Fibroblast of lung (primary cell): ENCODE measurements around the gene RPA3. TPM values are rescaled to one million over a fixed set of nuclear protein-coding genes. Genes with fewer than 3 reads are reported as not detected.

ENCODE experiments used
- DNase-seq, 2 donors: peaks; one replicate each; pipeline versions ENCODE4 v3.0.0 to v3.0.0-alpha.2; 2010; ENCODE audit warnings: low read depth in 2 of 2
- H2AFZ ChIP-seq: 2 replicates; pipeline ENCODE4 v1.5.1; 2012; ENCODE audit warnings: low read length, control low read depth, inconsistent platforms
- H3K27ac ChIP-seq: 2 replicates; pipeline ENCODE4 v1.5.1; 2011; ENCODE audit warnings: low read length, control low read depth; ENCODE audit not compliant: insufficient read depth
- H3K27me3 ChIP-seq: 2 replicates; pipeline ENCODE4 v1.5.1; 2011; ENCODE audit warnings: mild to moderate bottlenecking, low read length; ENCODE audit not compliant: control insufficient read depth, insufficient read depth
- H3K36me3 ChIP-seq: 2 replicates; pipeline ENCODE4 v1.5.1; 2011; ENCODE audit warnings: low read length; ENCODE audit not compliant: control insufficient read depth, insufficient read depth
- H3K4me1 ChIP-seq: 2 replicates; pipeline ENCODE4 v1.5.1; 2011; ENCODE audit warnings: low read length; ENCODE audit not compliant: control insufficient read depth, insufficient read depth; ENCODE audit errors: extremely low read depth
- H3K4me2 ChIP-seq: 2 replicates; pipeline ENCODE4 v1.5.1; 2011; ENCODE audit warnings: low read length, control low read depth; ENCODE audit not compliant: insufficient read depth; ENCODE audit errors: extremely low read depth
- H3K4me3 ChIP-seq, 4 experiments: fragments of 200-600 bp in 1 of 4; sonication (generic) in 1 of 4; replicated peaks in 1 of 4; 2 replicates each; pipeline ENCODE4 v1.5.1; 2011 to 2016; ENCODE audit warnings: low read length in 4 of 4, low read depth in 3 of 4, mild to moderate bottlenecking in 3 of 4, control low read depth in 2 of 4, inconsistent platforms in 1 of 4, mixed read lengths in 1 of 4; ENCODE audit not compliant: insufficient read depth in 1 of 4; ENCODE audit errors: control extremely low read depth in 1 of 4
- H3K79me2 ChIP-seq: 2 replicates; pipeline ENCODE4 v1.5.1; 2012; ENCODE audit warnings: mild to moderate bottlenecking, low read length, inconsistent platforms; ENCODE audit not compliant: control insufficient read depth, insufficient read depth
- H3K9ac ChIP-seq: 2 replicates; pipeline ENCODE4 v1.5.1; 2011; ENCODE audit warnings: mild to moderate bottlenecking, low read length, control low read depth; ENCODE audit not compliant: insufficient read depth
- H3K9me3 ChIP-seq: 2 replicates; pipeline ENCODE4 v1.5.1; 2012; ENCODE audit warnings: low read depth, low read length; ENCODE audit not compliant: control insufficient read depth, insufficient read depth
- H4K20me1 ChIP-seq: 2 replicates; pipeline ENCODE4 v1.5.1; 2011; ENCODE audit warnings: low read length; ENCODE audit not compliant: control insufficient read depth, insufficient read depth; ENCODE audit errors: extremely low read depth
- EZH2 ChIP-seq: IDR thresholded peaks from 2 replicates; pipeline ENCODE4 v1.5.1; 2012; ENCODE audit warnings: low read length, control low read depth, mild to moderate bottlenecking; ENCODE audit errors: missing control alignments
- polyA plus RNA-seq, 2 donors: library from polyadenylated mRNA; depleted of rRNA in 1 of 2; stranded (reverse) in 1 of 2; unstranded in 1 of 2; fragments of >200 nt; gene quantifications; 2 replicates each; pipeline ENCODE4 v1.2.1, GENCODE V29; 2011 to 2012; ENCODE audit warnings: missing spikeins in 1 of 2
- total RNA-seq: library from RNA; depleted of rRNA; stranded (reverse); fragments of >200 nt; gene quantifications from 2 replicates; pipeline ENCODE4 v1.2.1, GENCODE V29; 2014
- TF ChIP-seq, protein P1 (sequence below), 2 donors: IDR thresholded peaks in 1 of 2; conservative IDR thresholded peaks in 1 of 2; 1 replicate in 1 of 2; 2 replicates in 1 of 2; pipeline ENCODE4 v1.5.1; 2011 to 2012; ENCODE audit warnings: low read length in 2 of 2, control low read depth in 1 of 2, inconsistent platforms in 1 of 2, low read depth in 1 of 2, mild to moderate bottlenecking in 1 of 2

RPA3 gene
- total and polyA plus RNA-seq, 2 donors (not counting 1 experiment from before 2014, with no cell fraction given): 19.0 to 23.9 TPM

- DNase-seq: peak in 1 of 2 donors; percentile 22
- Histone ChIP-seq H2AFZ (no peak overlapping the region), H3K4me2 (no peak overlapping the region), H3K4me1 (no peaks in the 10 kb centered on the region), H3K36me3 (no peaks in the 10 kb centered on the region), H4K20me1 (no peaks in the 10 kb centered on the region), H3K4me3 (no peak overlapping the region), H3K27ac (no peak overlapping the region), H3K79me2 (no peaks in the 10 kb centered on the region), H3K9ac (no peak overlapping the region), H3K27me3 (no peaks in the 10 kb centered on the region), H3K9me3 (no peaks in the 10 kb centered on the region)
- TF ChIP-seq EZH2: no peak
- TF ChIP-seq, protein P1, sequence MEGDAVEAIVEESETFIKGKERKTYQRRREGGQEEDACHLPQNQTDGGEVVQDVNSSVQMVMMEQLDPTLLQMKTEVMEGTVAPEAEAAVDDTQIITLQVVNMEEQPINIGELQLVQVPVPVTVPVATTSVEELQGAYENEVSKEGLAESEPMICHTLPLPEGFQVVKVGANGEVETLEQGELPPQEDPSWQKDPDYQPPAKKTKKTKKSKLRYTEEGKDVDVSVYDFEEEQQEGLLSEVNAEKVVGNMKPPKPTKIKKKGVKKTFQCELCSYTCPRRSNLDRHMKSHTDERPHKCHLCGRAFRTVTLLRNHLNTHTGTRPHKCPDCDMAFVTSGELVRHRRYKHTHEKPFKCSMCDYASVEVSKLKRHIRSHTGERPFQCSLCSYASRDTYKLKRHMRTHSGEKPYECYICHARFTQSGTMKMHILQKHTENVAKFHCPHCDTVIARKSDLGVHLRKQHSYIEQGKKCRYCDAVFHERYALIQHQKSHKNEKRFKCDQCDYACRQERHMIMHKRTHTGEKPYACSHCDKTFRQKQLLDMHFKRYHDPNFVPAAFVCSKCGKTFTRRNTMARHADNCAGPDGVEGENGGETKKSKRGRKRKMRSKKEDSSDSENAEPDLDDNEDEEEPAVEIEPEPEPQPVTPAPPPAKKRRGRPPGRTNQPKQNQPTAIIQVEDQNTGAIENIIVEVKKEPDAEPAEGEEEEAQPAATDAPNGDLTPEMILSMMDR (conservative IDR thresholded peaks at IDR 0.05 in 1 of 2, IDR thresholded peaks at IDR 0.05 in 1 of 2; ENCODE audit: low read depth in 1 of 2, low read length in 2 of 2): no peak
These were observed 13.3 kb upstream of the RPA3 start for GRCh38 chr7:7731732-7732131.

- H3K4me1 ChIP-seq: peaks cover 5% of the 10 kb centered on the region
- H3K9ac ChIP-seq: no peak overlapping the region
- H3K4me2 ChIP-seq: no peak overlapping the region
- no peak overlapping the region for H3K4me3 ChIP-seq
- H3K36me3 ChIP-seq: no peaks in the 10 kb centered on the region
- no peak overlapping the region for H3K27ac ChIP-seq
- no peak for TF ChIP-seq EZH2
- TF ChIP-seq, protein P1 (conservative IDR thresholded peaks at IDR 0.05 in 1 of 2, IDR thresholded peaks at IDR 0.05 in 1 of 2; ENCODE audit: low read depth in 1 of 2, low read length in 2 of 2): no peak
- DNase-seq: no peak
- no peaks in the 10 kb centered on the region for H4K20me1 ChIP-seq
- no peaks in the 10 kb centered on the region for H3K27me3 ChIP-seq
- no peak overlapping the region for H2AFZ ChIP-seq
- H3K79me2 ChIP-seq: no peaks in the 10 kb centered on the region
- no peaks in the 10 kb centered on the region for H3K9me3 ChIP-seq
These were observed 2.6 kb upstream of the RPA3 start for GRCh38 chr7:7720750-7721621.

GRCh38 chr7:7720193-7720592 lies 1.8 kb upstream of the RPA3 start:
- no peaks in the 10 kb centered on the region for H4K20me1 ChIP-seq
- no peak overlapping the region for H3K4me3 ChIP-seq
- H3K9me3 ChIP-seq: no peaks in the 10 kb centered on the region
- H3K4me2 ChIP-seq: no peak overlapping the region
- H3K4me1 ChIP-seq: peaks cover 5% of the 10 kb centered on the region
- no peaks in the 10 kb centered on the region for H3K79me2 ChIP-seq
- H3K27ac ChIP-seq: no peak overlapping the region
- no peak for TF ChIP-seq EZH2
- TF ChIP-seq, protein P1 (conservative IDR thresholded peaks at IDR 0.05 in 1 of 2, IDR thresholded peaks at IDR 0.05 in 1 of 2; ENCODE audit: low read depth in 1 of 2, low read length in 2 of 2): no peak
- no peak for DNase-seq
- no peaks in the 10 kb centered on the region for H3K36me3 ChIP-seq
- H3K27me3 ChIP-seq: no peaks in the 10 kb centered on the region
- no peak overlapping the region for H2AFZ ChIP-seq
- H3K9ac ChIP-seq: no peak overlapping the region
